Upper lobe of right lung (tissue), 1 donor: Measurements from ENCODE around the gene ZNF385B. TPM values are rescaled to one million over a fixed set of nuclear protein-coding genes. Genes with fewer than 3 reads are reported as not detected.
A peak's percentile ranks its signal among the peaks of the same experiment; 100 is the strongest.

ENCODE experiments used
- ATAC-seq: fragments of 200-7000 bp; cut with Tn5 transposase; one replicate; pipeline ENCODE4 v1.9.1; 2020; ENCODE audit warnings: mild to moderate bottlenecking, moderate library complexity
- DNase-seq: peaks from one replicate; pipeline ENCODE4 v3.0.0-alpha.2; 2020
- H3K27ac ChIP-seq: fragments of 200-600 bp; one replicate; pipeline ENCODE4 v1.8.0; 2022
- H3K27me3 ChIP-seq: fragments of 200-600 bp; one replicate; pipeline ENCODE4 v1.8.0; 2022; ENCODE audit warnings: mild to moderate bottlenecking
- H3K36me3 ChIP-seq: fragments of 200-600 bp; one replicate; pipeline ENCODE4 v1.8.0; 2022
- H3K4me1 ChIP-seq: fragments of 200-600 bp; one replicate; pipeline ENCODE4 v1.8.0; 2022
- H3K4me3 ChIP-seq: fragments of 200-600 bp; one replicate; pipeline ENCODE4 v1.8.0; 2022; ENCODE audit warnings: mild to moderate bottlenecking
- H3K9me3 ChIP-seq: fragments of 200-600 bp; one replicate; pipeline ENCODE4 v1.8.0; 2022
- intact Hi-C: fragments of 100-400 bp; cut with DNase I; formaldehyde crosslinking; loops from one replicate; pipeline ENCODE4 v1.11.0; 2022
- total RNA-seq: library from RNA; stranded (reverse); fragmentation: NEBNext Ultra II Directional; extraction: Animal tissue kit (Norgen Biotek cat#: 25700); gene quantifications from one replicate; pipeline ENCODE4 v1.2.1, GENCODE V29; 2021
- TF ChIP-seq, protein P1 (sequence below): fragments of 200-600 bp; IDR thresholded peaks from one replicate; pipeline ENCODE4 v1.8.0; 2022; ENCODE audit warnings: antibody characterized with exemption
- donor health status: DM: no; HTN: yes; CAD: no; lungs with severe emphysema.

ZNF385B gene
- total RNA-seq, 1 donor from 2014 or later = 62.3 TPM

- peak overlapping the region; percentile 49 for H3K27ac ChIP-seq
- ATAC-seq (peak; percentile 51), DNase-seq (no peak)
- intact Hi-C loops = no loop called here
- H3K4me3 ChIP-seq = no peak overlapping the region
- H3K9me3 ChIP-seq = no peaks in the 10 kb centered on the region
- TF ChIP-seq, protein P1, sequence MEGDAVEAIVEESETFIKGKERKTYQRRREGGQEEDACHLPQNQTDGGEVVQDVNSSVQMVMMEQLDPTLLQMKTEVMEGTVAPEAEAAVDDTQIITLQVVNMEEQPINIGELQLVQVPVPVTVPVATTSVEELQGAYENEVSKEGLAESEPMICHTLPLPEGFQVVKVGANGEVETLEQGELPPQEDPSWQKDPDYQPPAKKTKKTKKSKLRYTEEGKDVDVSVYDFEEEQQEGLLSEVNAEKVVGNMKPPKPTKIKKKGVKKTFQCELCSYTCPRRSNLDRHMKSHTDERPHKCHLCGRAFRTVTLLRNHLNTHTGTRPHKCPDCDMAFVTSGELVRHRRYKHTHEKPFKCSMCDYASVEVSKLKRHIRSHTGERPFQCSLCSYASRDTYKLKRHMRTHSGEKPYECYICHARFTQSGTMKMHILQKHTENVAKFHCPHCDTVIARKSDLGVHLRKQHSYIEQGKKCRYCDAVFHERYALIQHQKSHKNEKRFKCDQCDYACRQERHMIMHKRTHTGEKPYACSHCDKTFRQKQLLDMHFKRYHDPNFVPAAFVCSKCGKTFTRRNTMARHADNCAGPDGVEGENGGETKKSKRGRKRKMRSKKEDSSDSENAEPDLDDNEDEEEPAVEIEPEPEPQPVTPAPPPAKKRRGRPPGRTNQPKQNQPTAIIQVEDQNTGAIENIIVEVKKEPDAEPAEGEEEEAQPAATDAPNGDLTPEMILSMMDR = no peak
- H3K4me1 ChIP-seq = no peaks in the 10 kb centered on the region
- no peaks in the 10 kb centered on the region for H3K27me3 ChIP-seq
- no peaks in the 10 kb centered on the region for H3K36me3 ChIP-seq
These were observed 289.7 kb downstream of the ZNF385B start for GRCh38 chr2:179571721-179572120.

DNA sequence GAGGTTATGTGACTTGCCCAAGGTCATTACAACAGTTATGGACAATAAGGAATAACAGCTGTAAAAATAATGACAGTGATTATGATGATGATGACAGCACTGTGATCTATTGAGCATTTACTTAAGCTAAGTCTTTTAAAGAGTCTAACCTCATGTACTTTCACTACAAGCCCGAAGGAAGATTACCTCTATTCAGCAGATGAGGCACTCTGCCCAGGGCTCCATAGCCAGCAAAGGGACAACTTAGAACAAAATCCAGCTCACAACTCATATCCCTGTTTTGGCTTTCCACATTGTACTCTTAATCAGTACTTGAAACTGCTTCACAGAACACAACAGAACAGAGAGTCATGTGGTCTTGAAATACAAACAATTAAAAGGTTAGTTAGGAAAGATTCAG lies 290.2 kb downstream of the ZNF385B start:
- no peaks in the 10 kb centered on the region for H3K36me3 ChIP-seq
- no peaks in the 10 kb centered on the region for H3K4me1 ChIP-seq
- no peak overlapping the region for H3K4me3 ChIP-seq
- DNase-seq (no peak), ATAC-seq (peak; percentile 85)
- TF ChIP-seq, protein P1 = no peak
- H3K9me3 ChIP-seq = no peaks in the 10 kb centered on the region
- intact Hi-C loops = no loop called here
- H3K27me3 ChIP-seq = no peaks in the 10 kb centered on the region
- H3K27ac ChIP-seq = no peak overlapping the region

GRCh38 chr2:179569831-179570233 lies 291.6 kb downstream of the ZNF385B start:
- Histone ChIP-seq H3K27ac (no peak overlapping the region), H3K36me3 (no peaks in the 10 kb centered on the region), H3K4me3 (no peak overlapping the region), H3K9me3 (no peaks in the 10 kb centered on the region), H3K4me1 (no peaks in the 10 kb centered on the region), H3K27me3 (no peaks in the 10 kb centered on the region)
- ATAC-seq = peak; percentile 53
- TF ChIP-seq, protein P1 = no peak
- intact Hi-C loops = no loop called here
- no peak for DNase-seq

GRCh38 chr2:179565807-179566206 lies 295.6 kb downstream of the ZNF385B start:
- DNase-seq = no peak
- no peak overlapping the region for H3K4me3 ChIP-seq
- no peaks in the 10 kb centered on the region for H3K36me3 ChIP-seq
- no peaks in the 10 kb centered on the region for H3K9me3 ChIP-seq
- no peak for ATAC-seq
- TF ChIP-seq, protein P1 = no peak
- intact Hi-C loops = no loop called here
- no peaks in the 10 kb centered on the region for H3K4me1 ChIP-seq
- no peaks in the 10 kb centered on the region for H3K27me3 ChIP-seq
- no peak overlapping the region for H3K27ac ChIP-seq

- TF ChIP-seq, protein P1 = no peak
- H3K4me1 ChIP-seq = no peaks in the 10 kb centered on the region
- intact Hi-C loops = no loop called here
- peak overlapping the region; percentile 55 for H3K27ac ChIP-seq
- H3K9me3 ChIP-seq = no peaks in the 10 kb centered on the region
- H3K4me3 ChIP-seq = peak overlapping the region; percentile 24
- no peaks in the 10 kb centered on the region for H3K27me3 ChIP-seq
- H3K36me3 ChIP-seq = no peaks in the 10 kb centered on the region
- DNase-seq = no peak
- peak; percentile 67 for ATAC-seq
These were observed 299.0 kb downstream of the ZNF385B start for GRCh38 chr2:179562330-179562885.

DNA sequence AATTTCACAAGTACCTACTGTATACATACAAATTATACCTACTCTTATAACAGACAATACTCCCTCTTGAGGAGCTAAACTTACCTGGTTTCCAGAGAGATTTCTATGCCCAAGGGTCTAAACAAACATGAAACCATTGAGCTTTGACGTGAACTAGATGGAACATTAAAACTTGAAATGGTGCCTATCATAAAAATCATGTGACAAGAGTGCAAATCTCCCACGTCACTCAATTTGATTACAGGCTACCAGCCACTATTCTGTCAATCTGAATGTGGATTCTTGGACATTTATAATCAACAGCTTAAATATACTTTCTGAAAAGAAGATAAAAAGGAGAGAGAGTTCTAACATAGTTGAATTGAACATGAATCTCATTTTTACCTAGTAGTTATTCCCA lies 299.7 kb downstream of the ZNF385B start:
- peak overlapping the region; percentile 24 for H3K4me3 ChIP-seq
- H3K36me3 ChIP-seq = no peaks in the 10 kb centered on the region
- peak overlapping the region; percentile 55 for H3K27ac ChIP-seq
- no peaks in the 10 kb centered on the region for H3K4me1 ChIP-seq
- TF ChIP-seq, protein P1 = no peak
- H3K9me3 ChIP-seq = no peaks in the 10 kb centered on the region
- H3K27me3 ChIP-seq = no peaks in the 10 kb centered on the region
- peak; percentile 47 for ATAC-seq
- DNase-seq = no peak
- intact Hi-C loops = no loop called here
